Measurements from ENCODE around the gene MTHFD1L. TPM values are rescaled to one million over a fixed set of nuclear protein-coding genes. Genes with fewer than 3 reads are reported as not detected.

The MTHFD1L gene
- polyA plus RNA-seq, 3 donors, result 0.25 to 1.3 (median 0.39) TPM

- Histone ChIP-seq H3K27me3 (ENCODE audit: control insufficient read depth in 2 of 2, insufficient read depth in 2 of 2, low read length in 2 of 2) (no peaks in the 10 kb centered on the region), H3K27ac (ENCODE audit: low read depth in 1 of 2, low read length in 2 of 2) (no peak overlapping the region), H3K4me3 (replicated peaks in 1 of 3; ENCODE audit: low read depth in 2 of 3, low read length in 3 of 3) (no peak overlapping the region), H3K36me3 (replicated peaks in 1 of 2; ENCODE audit: control insufficient read depth in 1 of 2, insufficient read depth in 2 of 2, low read length in 2 of 2) (no peaks in the 10 kb centered on the region), H4K20me1 (ENCODE audit: insufficient read depth, low read length) (no peaks in the 10 kb centered on the region), H3K4me2 (replicated peaks; ENCODE audit: extremely low read depth, low read length, poor library complexity, severe bottlenecking) (no peak overlapping the region), H2AFZ (ENCODE audit: insufficient read depth, low read depth, low read length, poor library complexity, severe bottlenecking) (no peak overlapping the region), H3K9me3 (replicated peaks in 1 of 2; ENCODE audit: control insufficient read depth in 1 of 2, insufficient read depth in 1 of 2, low read length in 2 of 2) (no peaks in the 10 kb centered on the region), H3K79me2 (ENCODE audit: insufficient read depth, low read length) (no peaks in the 10 kb centered on the region), H3K9ac (ENCODE audit: insufficient read depth, low read length, poor library complexity, severe bottlenecking) (no peak overlapping the region), H3K4me1 (ENCODE audit: control insufficient read depth in 1 of 2, insufficient read depth in 2 of 2, low read length in 2 of 2) (peaks cover 0 to 3% of the 10 kb centered on the region in 2 donors)
- Mint-ChIP-seq H3K4me1 (peaks cover 18% of the 10 kb centered on the region), H3K9me3 (no peaks in the 10 kb centered on the region), H3K4me3 (no peak overlapping the region), H3K36me3 (peaks cover 0 to 2% of the 10 kb centered on the region in 2 donors), H3K27ac (no peak overlapping the region), H3K27me3 (ENCODE audit: low read depth in 3 of 3) (no peaks in the 10 kb centered on the region)
- WGBS (ENCODE audit: insufficient coverage), result no CpG with 5 or more reads among the region's 2 CpGs
- TF ChIP-seq CTCF (IDR thresholded peaks at IDR 0.05), result no peak
- no peak for DNase-seq
- intact Hi-C loops (cut with micrococcal nuclease), result loop anchor here in 1 of 2 donors (10.0 kb wide), 1 partner anchor 96 kb away; no protein-coding TSS in a partner anchor
Observed at GRCh38 chr6:150899231-150899630, 33.7 kb downstream of the MTHFD1L start.

DNA sequence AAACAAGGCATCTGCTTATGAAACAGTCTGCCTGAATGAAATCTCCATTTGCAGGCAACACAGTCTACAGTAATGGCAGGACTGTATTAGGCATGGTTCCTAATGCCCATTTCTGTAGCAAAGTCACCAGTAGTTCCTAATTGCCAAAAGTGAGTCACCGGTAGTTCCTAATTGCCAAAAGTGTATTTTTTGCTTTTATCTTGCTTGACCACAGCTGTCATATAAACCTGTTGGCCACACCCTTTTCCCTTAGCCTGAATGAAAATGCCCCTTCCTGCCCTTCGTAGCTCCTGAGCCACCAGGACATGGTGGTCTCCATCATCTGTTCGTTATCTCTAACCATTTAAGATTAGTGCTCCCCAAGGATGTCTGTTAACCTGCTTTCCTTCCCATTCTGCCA is 34.5 kb downstream of the MTHFD1L start:
- WGBS (ENCODE audit: insufficient coverage), result 100% methylated on average over 2 of the region's 3 CpGs
- H3K9ac ChIP-seq (ENCODE audit: insufficient read depth, low read length, poor library complexity, severe bottlenecking), result no peak overlapping the region
- no peaks in the 10 kb centered on the region for H3K9me3 Mint-ChIP-seq

More for the DNA sequence above, 34.5 kb downstream of the MTHFD1L start:
- Mint-ChIP-seq H3K27me3 (ENCODE audit: low read depth in 3 of 3) (no peaks in the 10 kb centered on the region), H3K4me1 (peaks cover 15% of the 10 kb centered on the region), H3K36me3 (peaks cover 0 to 2% of the 10 kb centered on the region in 2 donors), H3K27ac (peak overlapping the region in 1 of 7 donors; percentile 45), H3K4me3 (no peak overlapping the region)
- Histone ChIP-seq H3K36me3 (replicated peaks in 1 of 2; ENCODE audit: control insufficient read depth in 1 of 2, insufficient read depth in 2 of 2, low read length in 2 of 2) (no peaks in the 10 kb centered on the region), H3K4me3 (replicated peaks in 1 of 3; ENCODE audit: low read depth in 2 of 3, low read length in 3 of 3) (no peak overlapping the region), H4K20me1 (ENCODE audit: insufficient read depth, low read length) (no peaks in the 10 kb centered on the region), H3K4me1 (ENCODE audit: control insufficient read depth in 1 of 2, insufficient read depth in 2 of 2, low read length in 2 of 2) (peaks cover 0 to 3% of the 10 kb centered on the region in 2 donors), H3K4me2 (replicated peaks; ENCODE audit: extremely low read depth, low read length, poor library complexity, severe bottlenecking) (no peak overlapping the region), H2AFZ (ENCODE audit: insufficient read depth, low read depth, low read length, poor library complexity, severe bottlenecking) (no peak overlapping the region), H3K27me3 (ENCODE audit: control insufficient read depth in 2 of 2, insufficient read depth in 2 of 2, low read length in 2 of 2) (no peaks in the 10 kb centered on the region), H3K9me3 (replicated peaks in 1 of 2; ENCODE audit: control insufficient read depth in 1 of 2, insufficient read depth in 1 of 2, low read length in 2 of 2) (no peaks in the 10 kb centered on the region), H3K79me2 (ENCODE audit: insufficient read depth, low read length) (no peaks in the 10 kb centered on the region), H3K27ac (ENCODE audit: low read depth in 1 of 2, low read length in 2 of 2) (no peak overlapping the region)
- TF ChIP-seq CTCF (IDR thresholded peaks at IDR 0.05), result no peak
- intact Hi-C loops (cut with micrococcal nuclease), result no loop called here
- DNase-seq, result no peak

All from CD14-positive monocyte (primary cell).